PC-3 (cell line): Measurements from ENCODE around the gene CYP4F8.

Experiments used
- CTCF ChIP-seq: fragments of 300-600 bp; sonication (generic); conservative IDR thresholded peaks from 2 replicates; pipeline ENCODE4 v1.5.1; 2017; ENCODE audit warnings: antibody characterized with exemption, low read depth, mild to moderate bottlenecking, low read length
- EZH2 ChIP-seq: fragments of 300-600 bp; sonication (generic); IDR thresholded peaks from one replicate; pipeline ENCODE4 v1.6.1; 2017; ENCODE audit warnings: antibody characterized with exemption, mild to moderate bottlenecking, low read length; ENCODE audit not compliant: unreplicated experiment
- EZH2phosphoT487 ChIP-seq: fragments of 300-600 bp; sonication (generic); IDR thresholded peaks from 2 replicates; pipeline ENCODE4 v1.6.1; 2018; ENCODE audit warnings: mild to moderate bottlenecking, antibody characterized with exemption, low read length, borderline replicate concordance

GRCh38 chr19:15679089-15679488 is 64.1 kb downstream of the CYP4F8 start:
- TF ChIP-seq CTCF (no peak), EZH2 (no peak), EZH2phosphoT487 (no peak)
